ENCODE results near the gene TUBA3D.
"Not testable (repeated sequence)": the region's sequence is repeated elsewhere in the genome, so short reads cannot be mapped to it uniquely, and the experiment has no call there.

DNA sequence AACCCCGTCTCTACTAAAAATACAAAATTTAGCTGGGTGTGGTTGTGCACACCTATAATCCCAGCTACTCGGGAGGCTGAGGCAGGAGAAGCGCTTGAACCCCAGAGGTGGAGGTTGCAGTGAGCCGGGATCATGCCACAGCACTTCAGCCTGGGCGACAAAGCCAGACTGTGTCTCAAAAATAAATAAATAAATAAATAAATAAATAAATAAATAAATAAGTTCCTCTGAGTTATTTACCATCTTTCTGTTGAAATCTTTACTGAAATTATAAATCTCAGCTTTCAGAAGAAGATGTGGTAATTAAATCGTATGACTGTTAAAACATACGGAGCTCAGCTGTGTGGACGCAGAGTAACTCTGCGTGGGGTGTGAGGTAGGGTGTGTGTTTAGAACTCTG, 27.9 kb upstream of the TUBA3D start:
- TF ChIP-seq, protein P1, sequence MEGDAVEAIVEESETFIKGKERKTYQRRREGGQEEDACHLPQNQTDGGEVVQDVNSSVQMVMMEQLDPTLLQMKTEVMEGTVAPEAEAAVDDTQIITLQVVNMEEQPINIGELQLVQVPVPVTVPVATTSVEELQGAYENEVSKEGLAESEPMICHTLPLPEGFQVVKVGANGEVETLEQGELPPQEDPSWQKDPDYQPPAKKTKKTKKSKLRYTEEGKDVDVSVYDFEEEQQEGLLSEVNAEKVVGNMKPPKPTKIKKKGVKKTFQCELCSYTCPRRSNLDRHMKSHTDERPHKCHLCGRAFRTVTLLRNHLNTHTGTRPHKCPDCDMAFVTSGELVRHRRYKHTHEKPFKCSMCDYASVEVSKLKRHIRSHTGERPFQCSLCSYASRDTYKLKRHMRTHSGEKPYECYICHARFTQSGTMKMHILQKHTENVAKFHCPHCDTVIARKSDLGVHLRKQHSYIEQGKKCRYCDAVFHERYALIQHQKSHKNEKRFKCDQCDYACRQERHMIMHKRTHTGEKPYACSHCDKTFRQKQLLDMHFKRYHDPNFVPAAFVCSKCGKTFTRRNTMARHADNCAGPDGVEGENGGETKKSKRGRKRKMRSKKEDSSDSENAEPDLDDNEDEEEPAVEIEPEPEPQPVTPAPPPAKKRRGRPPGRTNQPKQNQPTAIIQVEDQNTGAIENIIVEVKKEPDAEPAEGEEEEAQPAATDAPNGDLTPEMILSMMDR (conservative IDR thresholded peaks at IDR 0.05 in 1 of 2, IDR thresholded peaks at IDR 0.05 in 1 of 2; ENCODE audit: low read depth in 1 of 2, low read length in 2 of 2) = not testable (repeated sequence)
- TF ChIP-seq EZH2 (IDR thresholded peaks at IDR 0.05; ENCODE audit: low read length, missing control alignments) = not testable (repeated sequence)

All from fibroblast of lung (primary cell).